Measurements from ENCODE around the gene MAB21L4. TPM values are rescaled to one million over a fixed set of nuclear protein-coding genes. Genes with fewer than 3 reads are reported as not detected.

MAB21L4 gene
- polyA plus RNA-seq, 6 donors from 2014 or later: not detected

DNA sequence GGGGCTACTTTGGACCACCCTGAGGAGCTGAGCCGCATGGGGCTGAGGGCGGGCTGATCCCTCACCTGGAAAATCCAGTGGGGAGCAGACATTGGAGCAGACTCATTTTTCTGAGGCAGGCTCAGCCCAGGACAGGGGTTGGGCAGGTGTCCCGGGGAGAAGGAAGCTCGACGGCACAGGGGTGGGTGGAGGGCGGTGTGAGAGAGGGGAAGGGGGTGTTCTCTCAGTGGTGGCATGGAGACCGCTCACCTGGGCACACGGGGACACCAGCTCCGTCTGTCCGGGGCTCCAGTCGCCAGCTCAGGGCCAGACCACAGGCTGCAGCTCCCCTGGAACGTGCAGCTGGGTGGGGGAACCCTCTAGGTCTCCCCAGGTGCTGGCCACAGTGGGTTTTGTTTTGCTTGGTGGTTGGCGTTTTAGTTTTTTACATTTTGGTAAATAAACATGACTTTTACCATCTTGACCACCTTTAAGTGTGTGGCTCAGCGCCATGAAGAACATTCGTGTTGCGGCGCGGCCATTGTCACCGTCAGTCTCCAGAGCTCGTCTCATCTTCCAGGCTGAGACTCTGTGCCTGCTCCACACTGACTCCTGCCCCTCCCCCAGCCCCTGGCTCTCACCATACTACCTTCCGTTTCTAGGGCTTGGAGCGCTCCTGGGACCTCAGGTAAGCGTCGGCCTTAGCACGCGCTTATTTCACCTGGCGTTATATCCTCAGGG, 4.3 kb upstream of the MAB21L4 start:
- Mint-ChIP-seq H3K4me3 (no peak overlapping the region), H3K4me1 (no peaks in the 10 kb centered on the region), H3K27me3 (peaks cover 0 to 5% (median 0%) of the 10 kb centered on the region in 3 donors), H3K27ac (no peak overlapping the region), H3K9me3 (no peaks in the 10 kb centered on the region), H3K36me3 (no peaks in the 10 kb centered on the region)
- DNase-seq: no peak
- no peak for ATAC-seq (ENCODE audit: low read depth in 2 of 2)

DNA sequence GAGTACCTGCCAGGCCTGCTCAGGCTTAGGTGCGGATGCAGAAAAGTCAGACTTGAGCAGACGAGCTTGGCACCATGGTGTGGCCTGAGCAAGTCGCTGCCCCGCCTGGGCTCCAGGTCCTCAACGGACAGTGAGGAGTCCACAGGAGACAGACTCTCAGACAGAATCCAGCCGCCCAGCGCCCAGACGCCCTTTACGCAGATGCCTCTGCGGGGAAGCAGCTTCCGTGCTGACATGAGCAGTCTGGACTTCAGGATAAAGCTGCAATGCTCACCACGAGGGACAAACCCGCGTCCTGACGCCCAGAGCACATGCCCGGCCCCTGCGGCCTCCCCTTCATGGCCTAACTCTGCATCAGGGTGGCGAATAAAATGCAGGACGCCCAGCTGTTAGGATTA, 3.5 kb upstream of the MAB21L4 start:
- H3K4me1 Mint-ChIP-seq: no peaks in the 10 kb centered on the region
- H3K4me3 Mint-ChIP-seq: peak overlapping the region in 1 of 8 donors; percentile 40
- H3K36me3 Mint-ChIP-seq: no peaks in the 10 kb centered on the region
- no peaks in the 10 kb centered on the region for H3K9me3 Mint-ChIP-seq
- no peak overlapping the region for H3K27ac Mint-ChIP-seq
- no peak for DNase-seq
- peaks cover 0 to 5% (median 0%) of the 10 kb centered on the region in 3 donors for H3K27me3 Mint-ChIP-seq
- no peak for ATAC-seq (ENCODE audit: low read depth in 2 of 2)

DNA sequence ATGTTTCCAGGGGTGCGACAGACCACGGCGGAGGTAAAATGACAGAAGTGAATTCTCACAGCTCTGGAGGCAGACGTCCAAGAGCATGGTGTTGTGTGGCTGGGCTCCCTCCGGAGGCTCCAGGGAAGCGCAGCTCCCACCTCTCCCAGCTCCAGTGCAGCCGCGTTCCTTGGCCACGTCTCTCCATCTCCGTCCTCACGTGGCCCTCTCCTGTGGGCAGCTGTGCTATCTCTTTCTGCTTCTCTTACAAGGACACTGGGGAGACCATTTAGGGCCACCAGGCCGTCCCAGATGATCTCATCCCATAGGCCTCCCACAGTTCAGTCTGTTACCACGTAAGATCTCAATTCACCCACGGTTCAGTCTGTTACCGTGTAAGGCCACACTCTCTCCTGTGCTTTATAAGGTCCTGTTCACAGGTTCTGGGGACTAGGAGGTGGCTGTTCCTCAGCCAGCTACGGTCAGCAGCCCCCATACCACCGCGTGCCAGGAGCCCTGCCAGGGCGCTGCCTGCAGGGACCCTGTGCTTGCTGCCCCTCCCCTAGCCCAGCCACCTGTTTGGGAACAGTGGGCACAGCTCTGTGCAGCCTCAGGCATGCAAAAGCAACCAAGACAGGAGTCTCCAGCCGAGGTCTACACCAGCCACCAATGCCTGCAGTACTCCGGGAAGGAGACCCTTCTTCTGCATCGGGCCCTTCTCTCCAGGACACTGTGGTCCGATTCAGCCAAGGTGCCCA, 2.9 kb upstream of the MAB21L4 start:
- Mint-ChIP-seq H3K4me3 (no peak overlapping the region), H3K27ac (no peak overlapping the region), H3K4me1 (no peaks in the 10 kb centered on the region), H3K9me3 (no peaks in the 10 kb centered on the region), H3K36me3 (no peaks in the 10 kb centered on the region), H3K27me3 (peaks cover 0 to 5% (median 0%) of the 10 kb centered on the region in 3 donors)
- ATAC-seq (ENCODE audit: low read depth in 2 of 2): no peak
- DNase-seq: no peak

DNA sequence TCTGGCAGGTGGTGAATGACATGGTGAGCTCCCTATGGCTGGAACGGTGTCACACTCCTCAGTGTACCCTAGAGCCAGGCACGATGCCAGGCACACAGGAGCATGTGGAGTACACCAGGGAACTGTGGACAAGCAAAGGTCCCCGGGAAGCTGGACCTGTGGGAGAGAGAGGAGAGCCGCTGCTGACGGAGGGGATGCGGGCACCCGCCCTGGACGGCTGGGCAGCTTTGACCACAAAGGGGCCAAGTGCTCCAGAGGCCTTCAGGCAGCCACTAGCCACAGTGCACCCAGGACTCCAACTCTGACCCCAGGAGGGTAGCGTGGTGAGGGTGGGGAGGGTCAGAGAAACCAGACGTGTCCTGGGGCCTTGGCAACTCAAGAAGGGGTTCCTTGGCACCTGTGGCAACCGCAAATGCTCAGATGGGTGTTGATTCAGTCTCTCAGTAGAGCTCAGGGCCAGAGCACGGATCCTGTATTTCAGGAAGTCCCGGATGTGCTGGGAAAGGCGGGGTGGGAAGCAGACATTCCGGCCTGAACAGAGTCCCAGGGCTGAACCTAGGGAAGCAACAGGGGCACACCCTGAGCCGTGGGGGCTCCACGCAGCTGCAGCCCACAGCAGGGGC, 2.3 kb upstream of the MAB21L4 start:
- DNase-seq (no peak), ATAC-seq (ENCODE audit: low read depth in 2 of 2) (no peak)
- no peak overlapping the region for H3K27ac Mint-ChIP-seq
- H3K9me3 Mint-ChIP-seq: no peaks in the 10 kb centered on the region
- H3K4me3 Mint-ChIP-seq: no peak overlapping the region
- H3K4me1 Mint-ChIP-seq: no peaks in the 10 kb centered on the region
- peaks cover 0 to 5% (median 0%) of the 10 kb centered on the region in 3 donors for H3K27me3 Mint-ChIP-seq
- no peaks in the 10 kb centered on the region for H3K36me3 Mint-ChIP-seq

DNA sequence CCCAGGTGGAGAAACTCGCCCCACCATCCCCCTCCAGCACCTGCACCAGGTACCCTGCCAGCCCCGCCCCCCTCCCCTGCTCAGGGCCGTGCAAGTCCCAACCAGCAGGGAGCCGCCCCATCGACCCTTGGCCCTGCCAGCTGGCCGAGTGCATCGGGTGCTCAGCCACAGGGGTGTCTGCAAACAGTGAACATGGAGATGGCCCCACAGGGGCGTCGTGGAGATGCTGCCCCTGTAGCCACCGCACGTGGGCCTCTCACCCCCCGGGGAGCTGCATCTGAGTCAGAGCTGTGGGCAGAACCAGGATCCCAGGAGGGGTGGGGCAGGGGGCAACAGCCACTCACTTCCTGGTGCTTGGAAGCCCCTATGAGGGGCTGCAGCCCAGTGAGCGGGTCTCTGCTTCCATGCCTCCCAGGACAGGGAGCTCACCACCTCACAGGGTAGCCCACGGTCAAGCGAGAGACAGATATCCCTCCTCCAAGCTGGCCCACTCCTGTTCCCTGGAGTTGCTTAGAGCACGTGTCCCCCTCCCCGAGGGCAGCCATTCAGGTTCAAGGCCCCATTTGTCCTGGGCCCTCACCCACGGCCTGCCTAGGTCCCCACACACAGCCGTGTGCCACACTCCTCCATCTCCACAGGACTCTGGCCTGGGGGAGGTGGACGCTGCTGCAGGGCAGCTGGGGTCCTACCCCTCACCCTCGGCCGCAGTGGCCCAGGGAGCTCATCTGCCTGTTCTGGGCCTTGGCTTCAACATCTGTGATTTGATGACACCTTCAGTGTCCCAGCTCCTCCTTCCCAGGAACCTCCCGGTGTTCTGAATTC, 1.1 kb upstream of the MAB21L4 start:
- ATAC-seq (ENCODE audit: low read depth in 2 of 2) (no peak), DNase-seq (no peak)
- Mint-ChIP-seq H3K36me3 (no peaks in the 10 kb centered on the region), H3K27me3 (peaks cover 0 to 5% (median 0%) of the 10 kb centered on the region in 3 donors), H3K27ac (no peak overlapping the region), H3K9me3 (no peaks in the 10 kb centered on the region), H3K4me3 (no peak overlapping the region), H3K4me1 (no peaks in the 10 kb centered on the region)

DNA sequence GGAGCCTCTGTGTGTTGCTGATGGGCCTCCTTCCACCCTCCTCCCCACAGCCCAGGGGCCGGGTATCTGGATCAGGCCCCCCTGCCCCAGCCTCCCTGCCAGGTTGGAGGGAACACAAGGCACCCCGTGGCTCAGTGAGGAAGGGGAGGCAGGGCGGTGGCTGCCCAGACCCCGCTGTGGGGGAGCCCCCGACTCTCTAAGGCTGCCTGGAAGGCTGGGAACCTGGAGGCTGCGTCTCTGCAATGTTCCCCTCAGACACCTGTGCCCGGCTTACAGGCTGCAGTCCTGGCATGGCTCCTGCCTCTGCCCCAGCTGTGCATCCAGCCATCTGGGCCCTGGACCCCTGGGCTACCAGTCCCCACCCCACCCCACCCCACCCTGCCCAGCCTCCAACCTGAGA, 438 bp upstream of the MAB21L4 start:
- no peak for DNase-seq
- no peak for ATAC-seq (ENCODE audit: low read depth in 2 of 2)
- H3K4me1 Mint-ChIP-seq: no peaks in the 10 kb centered on the region
- H3K9me3 Mint-ChIP-seq: no peaks in the 10 kb centered on the region
- H3K4me3 Mint-ChIP-seq: no peak overlapping the region
- no peak overlapping the region for H3K27ac Mint-ChIP-seq
- H3K36me3 Mint-ChIP-seq: no peaks in the 10 kb centered on the region
- peaks cover 0 to 5% (median 0%) of the 10 kb centered on the region in 3 donors for H3K27me3 Mint-ChIP-seq

DNA sequence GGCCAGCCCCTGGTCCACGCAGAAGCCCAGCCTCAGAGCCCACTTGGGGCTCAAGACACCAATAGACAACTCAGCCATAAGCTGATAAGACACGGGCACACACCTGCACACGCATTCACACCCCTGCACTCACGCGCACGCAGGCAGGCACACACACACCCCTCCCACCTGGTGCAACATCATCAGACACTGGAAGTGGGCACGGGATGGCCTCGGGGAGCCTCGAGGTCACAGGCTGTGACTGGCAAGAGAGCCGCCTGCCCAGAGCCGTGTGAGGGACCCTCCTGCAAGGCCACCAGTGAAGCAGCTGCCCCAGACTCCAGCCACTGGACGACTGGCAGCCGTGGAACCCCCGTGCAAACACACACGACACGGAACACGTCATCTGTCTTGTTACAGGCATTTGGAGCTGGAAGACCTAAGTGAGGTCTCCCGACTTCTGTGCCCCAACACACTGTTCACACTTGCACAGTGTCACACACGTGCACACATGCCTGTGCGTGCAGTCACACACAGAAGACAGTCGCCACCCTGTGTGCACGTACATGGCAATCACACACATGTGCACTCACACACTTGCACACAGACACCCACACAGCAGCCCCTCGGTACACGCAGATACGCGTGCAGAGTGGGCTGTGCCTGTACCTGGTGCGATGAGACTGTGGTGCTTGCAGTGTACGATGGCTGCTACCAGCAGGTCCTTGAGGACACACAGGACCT, 959 bp downstream of the MAB21L4 start:
- Mint-ChIP-seq H3K9me3 (no peaks in the 10 kb centered on the region), H3K4me3 (peak overlapping the region in 1 of 8 donors; percentile 25), H3K27ac (no peak overlapping the region), H3K4me1 (no peaks in the 10 kb centered on the region), H3K27me3 (no peaks in the 10 kb centered on the region), H3K36me3 (no peaks in the 10 kb centered on the region)
- ATAC-seq (ENCODE audit: low read depth in 2 of 2) (no peak), DNase-seq (no peak)

DNA sequence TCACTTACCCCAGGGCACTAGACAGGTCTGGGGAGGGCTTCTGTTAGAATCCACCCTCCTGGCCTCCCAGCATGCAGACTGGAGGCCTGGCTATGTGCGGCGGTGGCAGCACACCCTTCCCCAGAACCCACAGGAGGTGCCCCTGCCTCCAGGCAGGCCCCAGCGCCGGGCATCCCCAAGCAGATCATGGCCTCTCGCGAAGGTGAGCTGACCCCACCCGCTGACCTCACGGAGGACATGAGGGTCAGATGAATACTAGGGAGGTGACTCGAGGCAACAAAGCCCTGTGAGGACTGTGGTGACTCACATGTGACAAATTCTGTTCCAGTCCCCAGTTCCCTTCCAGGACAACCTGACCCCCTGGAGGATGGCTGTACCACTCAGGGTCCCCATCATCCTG, 1.9 kb downstream of the MAB21L4 start:
- DNase-seq: no peak
- Mint-ChIP-seq H3K4me3 (peak overlapping the region in 1 of 8 donors; percentile 42), H3K27me3 (no peaks in the 10 kb centered on the region), H3K36me3 (no peaks in the 10 kb centered on the region), H3K9me3 (no peaks in the 10 kb centered on the region), H3K4me1 (no peaks in the 10 kb centered on the region), H3K27ac (no peak overlapping the region)
- no peak for ATAC-seq (ENCODE audit: low read depth in 2 of 2)

DNA sequence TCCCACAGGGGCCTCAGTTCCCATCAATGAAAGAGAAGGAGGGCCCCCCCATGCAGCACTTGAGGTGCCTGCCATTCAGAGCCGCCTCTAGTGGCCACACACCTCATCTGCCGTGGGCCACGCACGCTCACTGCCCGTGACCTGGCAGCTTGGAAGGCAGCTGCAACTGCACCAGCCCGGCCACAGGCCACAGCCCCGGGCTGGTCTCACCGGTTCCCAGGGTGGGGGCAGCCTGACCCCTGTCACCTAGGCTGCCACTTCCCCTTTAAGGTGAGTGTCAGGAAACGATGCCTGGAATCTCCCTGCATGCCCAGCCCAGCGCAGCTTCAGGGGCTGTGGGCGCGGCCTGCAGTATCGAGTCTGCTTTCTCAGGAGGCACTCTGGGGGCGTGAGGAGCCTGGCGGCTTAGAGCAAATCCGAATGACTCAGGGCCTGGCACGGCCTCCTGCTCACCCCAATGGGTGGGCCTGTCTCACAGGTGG, 2.6 kb downstream of the MAB21L4 start:
- ATAC-seq (ENCODE audit: low read depth in 2 of 2) (peak in 1 of 2 donors; percentile 86), DNase-seq (no peak)
- Mint-ChIP-seq H3K27me3 (no peaks in the 10 kb centered on the region), H3K4me1 (no peaks in the 10 kb centered on the region), H3K9me3 (no peaks in the 10 kb centered on the region), H3K27ac (peak overlapping the region in 1 of 6 donors; percentile 70), H3K36me3 (no peaks in the 10 kb centered on the region), H3K4me3 (peak overlapping the region in 1 of 8 donors; percentile 42)

DNA sequence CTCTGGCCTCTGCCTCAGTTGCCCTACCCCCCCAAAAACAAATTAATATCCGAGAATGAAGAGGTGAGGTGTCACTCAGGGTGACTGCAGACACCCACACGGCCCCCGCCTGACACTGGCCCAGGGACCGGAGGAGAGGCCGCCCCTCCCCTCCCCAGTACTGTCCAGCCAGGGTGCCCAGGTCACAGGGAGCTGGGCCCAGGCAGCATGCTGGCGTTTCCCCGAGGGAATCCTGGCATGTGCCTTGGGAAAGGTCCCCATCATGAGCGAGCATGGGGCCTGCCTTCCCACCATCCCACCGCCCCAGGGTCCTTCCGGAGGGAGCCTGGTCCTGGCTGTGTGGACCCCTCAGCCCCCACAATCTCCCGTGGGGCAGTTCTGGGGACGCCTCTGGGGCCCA, 3.0 kb downstream of the MAB21L4 start:
- Mint-ChIP-seq H3K27ac (no peak overlapping the region), H3K4me3 (no peak overlapping the region), H3K9me3 (no peaks in the 10 kb centered on the region), H3K27me3 (no peaks in the 10 kb centered on the region), H3K4me1 (no peaks in the 10 kb centered on the region), H3K36me3 (no peaks in the 10 kb centered on the region)
- ATAC-seq (ENCODE audit: low read depth in 2 of 2): no peak
- DNase-seq: no peak

DNA sequence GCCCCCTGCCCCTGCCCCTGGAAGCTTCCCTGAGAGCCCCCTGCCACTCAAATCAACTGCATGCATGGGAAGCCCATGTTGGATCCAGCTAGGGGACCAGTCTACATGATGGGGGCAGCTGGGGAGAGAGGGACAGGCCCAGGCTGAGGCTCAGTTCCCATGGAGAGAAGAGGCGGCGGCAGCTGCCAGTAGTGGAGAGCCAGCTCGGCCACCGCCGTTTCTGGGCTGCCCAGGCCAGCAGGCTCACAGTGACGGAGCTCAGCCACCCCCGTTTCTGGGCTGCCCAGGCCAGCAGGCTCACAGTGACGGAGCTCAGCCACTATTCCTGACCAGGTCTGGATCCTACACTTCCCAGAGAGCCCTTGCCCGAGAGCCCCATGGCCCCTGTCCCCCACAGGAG, 3.6 kb downstream of the MAB21L4 start:
- H3K36me3 Mint-ChIP-seq: no peaks in the 10 kb centered on the region
- no peaks in the 10 kb centered on the region for H3K4me1 Mint-ChIP-seq
- H3K27ac Mint-ChIP-seq: no peak overlapping the region
- no peak for ATAC-seq (ENCODE audit: low read depth in 2 of 2)
- no peaks in the 10 kb centered on the region for H3K27me3 Mint-ChIP-seq
- no peak for DNase-seq
- no peak overlapping the region for H3K4me3 Mint-ChIP-seq
- no peaks in the 10 kb centered on the region for H3K9me3 Mint-ChIP-seq

DNA sequence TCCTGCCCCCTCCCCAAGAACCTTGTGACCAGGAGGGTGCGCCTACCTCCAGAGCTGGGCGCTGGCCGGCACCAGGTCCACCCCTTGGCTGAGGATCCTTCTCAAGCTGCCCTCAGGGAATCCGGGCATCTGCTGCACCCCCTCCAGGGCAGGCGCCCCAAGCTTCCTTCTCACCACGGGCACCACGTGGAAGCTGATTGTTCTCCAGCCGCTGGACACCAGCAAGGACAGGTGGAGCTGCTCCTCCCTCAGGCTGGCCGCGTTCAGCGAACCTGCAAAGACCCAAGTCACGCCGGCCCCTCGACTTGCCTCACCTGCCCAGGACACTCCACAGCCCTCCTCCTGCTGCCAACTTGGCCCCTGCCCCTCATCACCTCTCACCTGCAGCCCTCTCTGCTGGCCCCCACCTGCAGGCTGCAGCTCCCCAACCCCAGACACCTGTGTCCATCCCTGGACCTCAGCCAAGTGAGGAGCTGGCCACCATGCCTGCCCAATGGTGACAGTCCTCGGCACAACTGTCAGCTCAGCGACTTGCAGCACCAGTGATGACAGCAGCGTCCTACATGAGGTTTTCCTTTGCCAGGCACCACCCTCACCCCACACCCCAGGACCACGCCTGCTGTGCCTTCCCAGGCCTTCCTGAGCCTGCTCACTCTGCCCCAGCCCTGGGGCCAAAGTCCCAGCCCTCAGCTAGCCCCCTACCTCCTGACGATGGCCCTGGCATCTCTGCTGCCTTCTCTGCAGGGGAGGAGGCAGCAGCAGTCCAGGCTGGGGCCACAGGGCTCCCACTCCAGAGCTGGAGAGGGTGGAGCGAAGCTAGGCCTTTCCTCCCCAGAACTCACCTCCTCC, 4.2 kb downstream of the MAB21L4 start:
- no peak overlapping the region for H3K4me3 Mint-ChIP-seq
- no peaks in the 10 kb centered on the region for H3K4me1 Mint-ChIP-seq

More for the DNA sequence above, 4.2 kb downstream of the MAB21L4 start:
- DNase-seq: no peak
- Mint-ChIP-seq H3K27me3 (no peaks in the 10 kb centered on the region), H3K9me3 (no peaks in the 10 kb centered on the region), H3K27ac (no peak overlapping the region), H3K36me3 (no peaks in the 10 kb centered on the region)
- ATAC-seq (ENCODE audit: low read depth in 2 of 2): no peak
